BLaER1 treated with 17β-estradiol and CSF1 and Interleukin-3, amounts not matched to agents 10 nM and 100 nM (cell line): ENCODE data around the gene TNFSF18.

Experiments used
- H3K27ac ChIP-seq, 11 experiments: shearing (Covaris generic); formaldehyde crosslinking; 2 replicates each; pipeline ENCODE4 v1.8.1; 2022
- H3K27me3 ChIP-seq, 11 experiments: shearing (Covaris generic); formaldehyde crosslinking; 2 replicates each; pipeline ENCODE4 v1.8.1; 2022
- H3K36me3 ChIP-seq, 11 experiments: shearing (Covaris generic); formaldehyde crosslinking; 2 replicates each; pipeline ENCODE4 v1.8.1; 2022
- H3K4me1 ChIP-seq, 10 experiments: shearing (Covaris generic); formaldehyde crosslinking; 2 replicates each; pipeline ENCODE4 v1.8.1; 2022
- H3K4me2 ChIP-seq, 11 experiments: shearing (Covaris generic); formaldehyde crosslinking; 2 replicates each; pipeline ENCODE4 v1.8.1; 2022
- H3K4me3 ChIP-seq, 10 experiments: shearing (Covaris generic); formaldehyde crosslinking; 2 replicates each; pipeline ENCODE4 v1.8.1; 2022
- H3K9ac ChIP-seq, 11 experiments: shearing (Covaris generic); formaldehyde crosslinking; 2 replicates each; pipeline ENCODE4 v1.8.1; 2022
- H3K9me3 ChIP-seq, 11 experiments: shearing (Covaris generic); formaldehyde crosslinking; replicated peaks in 1 of 11; 2 replicates each; pipeline ENCODE4 v1.8.1; 2022
- H4K20me1 ChIP-seq, 11 experiments: shearing (Covaris generic); formaldehyde crosslinking; 2 replicates each; pipeline ENCODE4 v1.8.1; 2022
- Cebpa-rat ChIP-seq, 11 experiments: shearing (Covaris generic); IDR thresholded peaks; 2 replicates each; pipeline ENCODE4 v1.8.1; 2022

TNFSF18 gene

GRCh38 chr1:173002891-173003838 is 47.6 kb downstream of the TNFSF18 start:
- TF ChIP-seq Cebpa-rat (IDR thresholded peaks at IDR 0.05) = no peak
- no peaks in the 10 kb centered on the region for H3K27me3 ChIP-seq
- H3K4me2 ChIP-seq = no peak overlapping the region
- no peak overlapping the region for H3K27ac ChIP-seq
- no peaks in the 10 kb centered on the region for H3K36me3 ChIP-seq
- no peak overlapping the region for H3K9ac ChIP-seq
- peaks cover 0 to 50% (median 18%) of the 10 kb centered on the region in 11 experiments; a peak in 17 of 22 replicates for H3K9me3 ChIP-seq
- no peaks in the 10 kb centered on the region for H4K20me1 ChIP-seq
- peaks cover 0 to 2% (median 0%) of the 10 kb centered on the region in 10 experiments; a peak in 2 of 20 replicates for H3K4me1 ChIP-seq
- H3K4me3 ChIP-seq = no peak overlapping the region

- Histone ChIP-seq H3K9ac (no peak overlapping the region), H3K4me2 (no peak overlapping the region), H4K20me1 (no peaks in the 10 kb centered on the region), H3K36me3 (0 out of 22 replicates have a peak, but pooled peaks cover 0 to 3% (median 0%) of the 10 kb centered on the region in 11 experiments), H3K4me3 (no peak overlapping the region), H3K9me3 (peaks cover 13 to 76% (median 32%) of the 10 kb centered on the region in 11 experiments; a peak in 20 of 22 replicates), H3K27me3 (no peaks in the 10 kb centered on the region), H3K4me1 (no peaks in the 10 kb centered on the region), H3K27ac (no peak overlapping the region)
- TF ChIP-seq Cebpa-rat (IDR thresholded peaks at IDR 0.05) = no peak
Observed at GRCh38 chr1:172999349-172999748, 51.4 kb downstream of the TNFSF18 start.

DNA sequence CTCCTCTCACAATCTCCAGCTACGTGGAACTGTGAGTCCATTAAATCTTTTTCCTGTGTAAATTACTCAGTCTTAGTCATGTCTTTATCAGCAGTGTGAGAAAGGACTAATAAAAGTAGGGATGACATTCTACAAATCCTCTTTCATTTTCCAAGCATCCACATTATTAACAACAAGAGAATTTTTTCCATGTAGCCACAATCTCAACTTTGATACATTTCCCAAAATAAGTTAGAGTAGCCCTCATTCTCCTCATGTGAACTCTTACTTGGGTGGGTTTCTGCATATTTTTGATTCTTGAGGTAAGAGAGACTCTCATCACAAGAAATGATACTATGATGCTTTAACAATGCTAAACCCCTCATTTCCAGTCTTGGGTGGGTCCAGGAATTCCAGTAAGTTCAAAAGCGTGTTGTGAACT is 52.8 kb downstream of the TNFSF18 start:
- H3K9me3 ChIP-seq = peaks cover 13 to 76% (median 32%) of the 10 kb centered on the region in 11 experiments; a peak in 20 of 22 replicates
- no peak for TF ChIP-seq Cebpa-rat (IDR thresholded peaks at IDR 0.05)

DNA sequence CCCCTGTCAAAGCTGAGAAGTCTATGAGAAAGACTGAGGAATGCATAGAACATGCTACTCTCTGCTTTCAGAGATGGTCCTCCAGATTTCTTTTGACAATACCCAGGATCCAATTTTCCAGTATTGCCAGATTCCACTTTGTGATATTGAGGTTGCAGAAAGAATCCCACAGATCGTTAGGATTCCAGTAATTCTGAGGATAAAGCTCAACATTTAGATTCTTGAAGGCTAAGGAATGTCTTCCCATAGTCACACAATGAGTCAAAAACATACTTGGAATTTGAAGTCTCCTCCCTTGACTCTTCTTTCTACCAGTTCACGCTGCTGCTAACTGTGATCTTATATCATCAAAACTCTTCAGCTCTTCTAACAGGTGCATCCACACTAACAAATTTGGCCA is 57.1 kb downstream of the TNFSF18 start:
- H3K27ac ChIP-seq = no peak overlapping the region
- peaks cover 5 to 37% (median 18%) of the 10 kb centered on the region in 11 experiments; a peak in 20 of 22 replicates for H3K9me3 ChIP-seq
- H3K4me3 ChIP-seq = no peak overlapping the region
- H4K20me1 ChIP-seq = no peaks in the 10 kb centered on the region
- no peaks in the 10 kb centered on the region for H3K27me3 ChIP-seq
- no peak for TF ChIP-seq Cebpa-rat (IDR thresholded peaks at IDR 0.05)
- H3K4me1 ChIP-seq = peaks cover 0 to 10% (median 0%) of the 10 kb centered on the region in 10 experiments; a peak in 2 of 20 replicates
- 0 out of 22 replicates have a peak, but pooled peaks cover 0 to 3% (median 0%) of the 10 kb centered on the region in 11 experiments for H3K36me3 ChIP-seq
- H3K9ac ChIP-seq = no peak overlapping the region
- no peak overlapping the region for H3K4me2 ChIP-seq

More for the DNA sequence above, 52.8 kb downstream of the TNFSF18 start:
- 0 out of 22 replicates have a peak, but pooled peaks cover 0 to 3% (median 0%) of the 10 kb centered on the region in 11 experiments for H3K36me3 ChIP-seq
- H3K27me3 ChIP-seq = no peaks in the 10 kb centered on the region
- no peaks in the 10 kb centered on the region for H4K20me1 ChIP-seq
- no peaks in the 10 kb centered on the region for H3K4me1 ChIP-seq
- no peak overlapping the region for H3K27ac ChIP-seq
- no peak overlapping the region for H3K4me2 ChIP-seq
- no peak overlapping the region for H3K4me3 ChIP-seq
- no peak overlapping the region for H3K9ac ChIP-seq

DNA sequence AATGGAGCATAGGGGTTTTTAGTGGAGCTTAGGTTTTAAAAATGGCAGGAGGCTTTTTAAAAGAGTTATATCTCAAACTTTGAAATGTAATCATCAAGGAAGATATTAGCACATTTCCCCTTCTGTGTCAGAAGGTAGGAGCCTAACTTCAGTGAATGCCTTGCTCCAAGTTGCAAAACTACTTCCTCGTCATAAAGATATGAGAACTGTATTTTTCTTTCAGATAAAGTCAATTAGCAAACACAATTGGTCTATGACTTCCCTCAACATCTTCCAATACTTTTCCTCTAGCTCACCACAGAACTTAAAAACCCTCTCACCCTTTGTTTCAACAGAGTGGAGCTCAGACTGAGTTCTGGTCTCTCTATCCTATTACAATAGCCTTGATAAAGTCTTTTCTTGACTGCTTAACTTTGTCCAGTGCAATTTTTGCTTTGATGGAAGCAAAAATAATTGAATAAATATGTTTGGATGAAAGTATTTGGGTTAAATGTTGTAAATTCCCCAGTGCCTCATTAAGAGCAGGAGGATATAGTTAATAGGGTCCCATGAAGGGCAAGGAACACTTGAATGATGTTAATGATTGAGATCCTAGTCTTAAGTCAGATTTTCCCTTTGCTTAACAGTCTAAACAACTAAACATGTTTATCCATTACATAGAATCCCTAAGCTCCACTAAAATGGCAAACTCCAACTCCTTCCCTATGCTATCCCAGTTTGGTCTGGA is 58.9 kb downstream of the TNFSF18 start:
- Histone ChIP-seq H3K27me3 (no peaks in the 10 kb centered on the region), H3K4me3 (no peak overlapping the region), H4K20me1 (no peaks in the 10 kb centered on the region), H3K4me1 (peaks cover 0 to 10% (median 0%) of the 10 kb centered on the region in 10 experiments; a peak in 2 of 20 replicates), H3K9me3 (peaks cover 5 to 19% (median 9%) of the 10 kb centered on the region in 11 experiments; a peak in 20 of 22 replicates), H3K4me2 (peak overlapping the region in 1 of 11 experiments; percentile 13; a peak in 1 of 22 replicates), H3K9ac (no peak overlapping the region), H3K27ac (no peak overlapping the region), H3K36me3 (0 out of 22 replicates have a peak, but pooled peaks cover 0 to 3% (median 0%) of the 10 kb centered on the region in 11 experiments)
- no peak for TF ChIP-seq Cebpa-rat (IDR thresholded peaks at IDR 0.05)

- Histone ChIP-seq H3K27ac (no peak overlapping the region), H3K9ac (no peak overlapping the region), H4K20me1 (no peaks in the 10 kb centered on the region), H3K9me3 (peaks cover 0 to 8% (median 0%) of the 10 kb centered on the region in 11 experiments; a peak in 5 of 22 replicates), H3K4me2 (no peak overlapping the region), H3K4me1 (peaks cover 0 to 10% (median 0%) of the 10 kb centered on the region in 10 experiments; a peak in 2 of 20 replicates), H3K27me3 (no peaks in the 10 kb centered on the region), H3K36me3 (no peaks in the 10 kb centered on the region), H3K4me3 (no peak overlapping the region)
- no peak for TF ChIP-seq Cebpa-rat (IDR thresholded peaks at IDR 0.05)
Observed at GRCh38 chr1:172990598-172991215, 60.0 kb downstream of the TNFSF18 start.
